HAP-1 (cell line): ENCODE results near the gene POLR1D.

Experiments used
- DNase-seq, 2 experiments: peaks; one replicate each; pipeline ENCODE4 v3.0.0-alpha.2; 2016 to 2020; ENCODE audit warnings: low spot score in 2 of 2
- H3K27me3 ChIP-seq: fragments of 250-450 bp; sonication (Bioruptor Pico); 2 replicates; pipeline ENCODE4 v1.5.1; 2020; ENCODE audit warnings: low read depth, mild to moderate bottlenecking, moderate library complexity
- H3K36me3 ChIP-seq: fragments of 250-450 bp; sonication (Bioruptor Pico); replicated peaks from 2 replicates; pipeline ENCODE4 v1.5.1; 2020; ENCODE audit warnings: mild to moderate bottlenecking
- H3K4me1 ChIP-seq: fragments of 250-450 bp; sonication (Bioruptor Pico); 2 replicates; pipeline ENCODE4 v1.5.1; 2020; ENCODE audit warnings: mild to moderate bottlenecking
- H3K4me3 ChIP-seq: fragments of 250-450 bp; sonication (Bioruptor Pico); 2 replicates; pipeline ENCODE4 v1.5.1; 2020; ENCODE audit warnings: mild to moderate bottlenecking, moderate library complexity
- H3K9me3 ChIP-seq: fragments of 250-450 bp; sonication (Bioruptor Pico); 2 replicates; pipeline ENCODE4 v1.5.1; 2020; ENCODE audit warnings: mild to moderate bottlenecking, moderate library complexity
- in situ Hi-C: fragments of 300-500 bp; cut with MboI; formaldehyde crosslinking; loops from 3 replicates; pipeline ENCODE4 v1.14.3; 2020; ENCODE audit warnings: low sequenced_read_pairs, inconsistent platforms, mixed read lengths

POLR1D gene, protein sequence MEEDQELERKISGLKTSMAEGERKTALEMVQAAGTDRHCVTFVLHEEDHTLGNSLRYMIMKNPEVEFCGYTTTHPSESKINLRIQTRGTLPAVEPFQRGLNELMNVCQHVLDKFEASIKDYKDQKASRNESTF

DNA sequence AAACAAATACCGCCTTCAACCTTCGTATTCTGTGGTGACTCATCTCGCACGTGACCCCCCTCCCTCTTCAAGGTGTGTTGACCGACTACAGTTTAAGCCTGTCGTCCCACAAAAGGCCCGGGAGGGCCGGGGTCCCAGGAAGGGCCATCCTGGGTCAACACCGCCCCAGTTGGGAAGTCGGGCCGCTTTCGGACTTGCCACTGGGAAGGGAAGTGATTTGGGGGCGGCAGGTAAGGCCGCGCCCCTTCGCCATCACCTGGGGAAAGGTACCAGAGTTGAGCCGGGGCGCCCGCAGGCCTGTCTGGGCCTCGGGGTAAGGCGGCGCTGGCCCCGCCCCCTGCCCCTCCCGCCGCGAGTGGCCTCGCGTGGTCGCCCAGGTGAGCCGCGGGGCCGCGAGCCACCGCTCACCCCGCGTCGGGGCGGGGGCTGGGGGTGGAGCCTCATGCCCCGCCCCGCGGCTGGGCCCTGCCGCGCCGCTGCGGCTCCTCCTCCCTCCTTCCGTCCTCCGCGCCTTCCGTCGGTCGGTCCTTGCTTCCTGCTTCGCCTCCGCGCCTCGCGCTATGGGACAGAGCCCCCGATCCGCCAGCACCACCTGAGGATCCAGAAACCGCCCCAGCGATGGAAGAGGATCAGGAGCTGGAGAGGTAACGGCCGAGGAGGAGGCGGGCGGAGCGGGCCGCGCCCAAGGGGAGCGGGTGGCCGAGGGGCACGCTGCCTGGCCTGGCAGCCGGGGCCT is at the start of gene POLR1D:
Gene POLR1D (plus strand): TSS at position 527 of the 736 bp plus-strand sequence. CDS start 92 bp downstream, at position 619.
- DNase-seq, result peak; percentile 65 to 75
- no peaks in the 10 kb centered on the region for H3K27me3 ChIP-seq
- peaks cover 38% of the 10 kb centered on the region for H3K4me1 ChIP-seq
- H3K36me3 ChIP-seq, result peaks cover 14% of the 10 kb centered on the region
- peak within 1 kb of the TSS; percentile 84 for H3K4me3 ChIP-seq
- no peaks in the 10 kb centered on the region for H3K9me3 ChIP-seq
- in situ Hi-C loops, result no loop called here

DNA sequence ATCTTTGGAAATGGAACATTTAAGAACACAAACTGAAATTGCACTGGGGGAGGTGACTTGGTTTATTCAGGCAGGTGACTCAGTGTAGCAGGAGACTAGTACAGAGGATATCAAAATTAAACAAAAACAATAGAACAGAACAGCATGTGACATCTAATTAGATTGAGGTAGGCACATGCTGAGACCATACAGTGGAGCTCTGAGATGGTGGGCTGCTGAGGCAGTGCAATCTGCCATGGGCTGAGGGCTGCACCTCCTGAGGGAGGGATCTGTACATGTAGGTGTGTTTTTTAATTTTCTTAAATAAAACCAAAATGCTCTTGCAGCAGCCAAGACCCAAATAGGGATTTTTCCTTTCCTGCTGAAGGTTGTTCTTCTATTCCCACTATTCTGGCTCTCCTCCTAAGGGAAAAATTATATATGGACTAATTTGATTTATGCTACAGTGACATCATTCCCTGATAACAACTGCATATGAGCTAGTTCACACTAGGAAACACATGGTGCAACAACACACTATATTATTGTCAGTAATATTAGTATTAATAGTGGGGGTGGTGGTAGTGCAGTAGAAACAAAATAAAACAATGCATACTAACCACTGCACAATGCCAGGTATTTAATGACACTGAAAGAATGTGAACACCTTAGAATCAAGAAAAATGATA is 49.3 kb upstream of the POLR1D start:
- no peaks in the 10 kb centered on the region for H3K9me3 ChIP-seq
- in situ Hi-C loops, result no loop called here
- H3K27me3 ChIP-seq, result no peaks in the 10 kb centered on the region
- H3K4me3 ChIP-seq, result no peak overlapping the region
- H3K36me3 ChIP-seq, result no peaks in the 10 kb centered on the region
- no peak for DNase-seq
- H3K4me1 ChIP-seq, result no peaks in the 10 kb centered on the region

DNA sequence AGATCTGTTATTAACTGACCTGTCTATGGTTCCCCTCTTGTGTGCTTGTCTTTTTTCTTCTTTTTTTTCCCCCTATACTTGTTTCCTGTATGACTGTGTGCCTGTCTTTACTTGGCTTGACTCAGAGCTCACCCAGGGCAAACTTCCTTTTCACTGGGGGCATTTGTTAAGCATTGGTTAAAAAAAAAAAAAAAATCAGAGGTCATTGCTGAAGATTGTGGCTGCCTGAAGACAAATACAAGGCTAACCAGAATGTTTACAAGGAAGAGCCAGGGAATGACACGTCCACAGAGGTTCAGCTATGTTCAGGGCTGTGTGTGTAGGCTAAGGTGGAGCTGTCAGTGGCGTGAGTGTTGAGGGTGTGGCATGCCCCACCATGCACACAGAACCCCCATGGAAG is 48.4 kb upstream of the POLR1D start:
- H3K27me3 ChIP-seq, result no peaks in the 10 kb centered on the region
- in situ Hi-C loops, result no loop called here
- DNase-seq, result no peak
- H3K9me3 ChIP-seq, result no peaks in the 10 kb centered on the region
- no peak overlapping the region for H3K4me3 ChIP-seq
- no peaks in the 10 kb centered on the region for H3K4me1 ChIP-seq
- no peaks in the 10 kb centered on the region for H3K36me3 ChIP-seq

DNA sequence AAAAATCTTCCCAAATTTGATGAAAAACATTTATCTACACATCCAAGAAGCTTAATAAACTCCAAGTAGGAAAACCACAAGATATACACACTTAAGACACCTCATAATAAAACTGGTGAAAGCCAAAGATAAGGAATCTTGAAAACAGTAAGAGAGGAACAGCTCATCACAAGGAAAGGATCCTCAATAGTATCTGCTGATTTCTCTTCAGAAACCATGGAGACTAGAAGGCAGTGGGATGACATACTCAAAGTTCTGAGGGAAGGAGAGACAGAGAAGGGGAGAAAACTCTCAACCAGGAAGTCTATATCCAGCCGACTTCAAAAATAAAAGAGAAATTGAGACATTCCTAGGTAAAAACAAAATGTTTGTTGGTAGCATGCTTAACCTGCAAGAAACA is 47.0 kb upstream of the POLR1D start:
- no peaks in the 10 kb centered on the region for H3K4me1 ChIP-seq
- H3K36me3 ChIP-seq, result no peaks in the 10 kb centered on the region
- no peak for DNase-seq
- H3K9me3 ChIP-seq, result no peaks in the 10 kb centered on the region
- no peak overlapping the region for H3K4me3 ChIP-seq
- in situ Hi-C loops, result no loop called here
- H3K27me3 ChIP-seq, result no peaks in the 10 kb centered on the region

DNA sequence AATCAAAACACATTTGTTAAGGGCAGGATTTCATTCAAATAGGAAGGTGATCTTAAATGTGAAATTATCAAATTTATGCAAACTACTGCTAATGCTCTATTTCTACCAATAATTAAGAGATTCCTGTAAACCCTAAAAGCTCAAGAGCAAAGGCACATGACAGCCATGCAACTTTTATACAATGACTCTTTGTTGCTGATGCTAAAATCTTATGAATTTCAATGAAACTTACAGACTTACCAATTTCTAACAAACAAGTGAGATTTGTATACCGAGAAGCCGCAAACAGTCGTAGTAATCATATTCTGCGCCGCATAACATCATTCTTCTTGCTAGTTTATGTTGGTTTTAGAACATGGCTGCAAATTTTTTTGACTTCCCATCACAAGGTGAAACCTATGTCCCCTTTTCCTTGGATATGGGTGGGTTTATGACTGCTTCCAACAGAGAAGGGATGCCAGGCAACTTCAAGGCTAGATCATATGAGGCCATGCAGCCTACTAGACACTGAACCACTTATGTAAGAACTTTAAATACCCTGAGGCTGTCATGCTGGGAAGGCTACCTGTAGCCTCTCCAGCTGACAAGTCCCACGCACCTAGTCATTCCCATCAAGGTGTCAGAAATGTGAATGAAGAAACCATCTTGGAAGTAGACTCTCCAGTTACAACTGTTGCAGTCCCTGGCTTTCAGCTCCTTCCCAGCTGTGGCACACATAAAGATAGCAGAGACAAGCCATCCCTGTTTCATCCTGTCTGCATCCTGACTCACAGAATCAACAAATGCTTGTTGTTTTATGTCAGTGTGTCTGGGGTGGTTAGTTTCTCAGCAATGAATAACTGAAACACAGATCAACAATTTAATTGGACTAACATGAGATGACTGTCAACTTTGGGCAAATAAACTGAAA is 43.3 kb upstream of the POLR1D start:
- Histone ChIP-seq H3K27me3 (no peaks in the 10 kb centered on the region), H3K36me3 (no peaks in the 10 kb centered on the region), H3K4me1 (no peaks in the 10 kb centered on the region), H3K4me3 (no peak overlapping the region), H3K9me3 (no peaks in the 10 kb centered on the region)
- no peak for DNase-seq
- in situ Hi-C loops, result no loop called here

DNA sequence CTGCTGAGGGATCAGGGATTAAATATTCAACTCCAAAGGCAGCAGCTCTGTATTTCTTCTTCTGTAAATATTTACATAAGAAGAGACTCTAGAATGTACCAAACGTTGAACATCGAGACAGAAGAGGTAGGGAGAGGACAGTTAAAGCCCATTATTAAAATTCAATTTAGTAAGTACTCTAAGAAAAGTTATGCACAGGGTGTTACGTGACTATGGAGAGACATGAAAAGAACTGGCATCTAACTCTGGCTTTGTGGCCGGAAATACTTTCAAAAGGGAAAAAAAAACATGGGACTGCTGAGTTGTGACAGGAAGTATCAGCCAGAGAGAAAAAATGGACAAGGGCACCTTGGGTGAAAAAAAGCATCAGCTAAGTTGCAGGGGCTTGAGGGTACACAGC is 38.0 kb upstream of the POLR1D start:
- H3K9me3 ChIP-seq, result no peaks in the 10 kb centered on the region
- H3K27me3 ChIP-seq, result no peaks in the 10 kb centered on the region
- no peak overlapping the region for H3K4me3 ChIP-seq
- no peaks in the 10 kb centered on the region for H3K36me3 ChIP-seq
- H3K4me1 ChIP-seq, result peaks cover 5% of the 10 kb centered on the region; the same call in 1 of the 2 replicates
- in situ Hi-C loops, result no loop called here
- peak in 1 of 2 experiments; percentile 8 for DNase-seq

DNA sequence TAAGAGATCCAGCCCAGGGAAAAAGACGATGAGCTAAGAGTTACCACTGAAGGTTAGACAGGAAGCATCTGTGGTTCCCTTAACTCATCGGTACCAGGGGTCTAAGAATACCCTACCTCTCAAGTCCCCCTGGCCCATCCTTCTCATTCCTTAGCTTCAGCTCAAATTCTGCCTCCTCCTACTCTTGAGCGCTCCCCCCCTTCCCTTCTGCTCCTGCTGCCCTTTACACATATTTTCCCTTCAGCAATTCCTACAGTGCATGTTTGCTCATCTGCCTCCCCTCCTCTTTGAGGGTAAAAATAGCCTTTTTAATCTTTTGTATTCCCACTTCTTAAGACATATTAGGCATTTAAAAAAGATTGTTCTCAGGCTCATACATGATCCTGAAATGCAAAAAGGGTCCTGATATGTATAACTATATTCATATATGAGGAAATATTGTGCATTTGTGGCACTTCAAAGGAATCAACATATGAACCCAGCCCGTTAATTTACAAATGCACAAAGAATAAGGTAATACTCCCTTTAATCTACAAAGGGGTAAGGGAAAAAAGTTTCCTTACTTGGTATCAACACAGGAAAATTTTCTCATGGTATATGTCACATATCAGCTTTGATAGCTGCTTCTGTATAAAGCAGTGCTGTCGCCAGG is 34.5 kb upstream of the POLR1D start:
- in situ Hi-C loops, result no loop called here
- no peaks in the 10 kb centered on the region for H3K9me3 ChIP-seq
- H3K4me3 ChIP-seq, result no peak overlapping the region
- peaks cover 5% of the 10 kb centered on the region; the same call in 1 of the 2 replicates for H3K4me1 ChIP-seq
- H3K27me3 ChIP-seq, result no peaks in the 10 kb centered on the region
- no peaks in the 10 kb centered on the region for H3K36me3 ChIP-seq
- DNase-seq, result no peak

DNA sequence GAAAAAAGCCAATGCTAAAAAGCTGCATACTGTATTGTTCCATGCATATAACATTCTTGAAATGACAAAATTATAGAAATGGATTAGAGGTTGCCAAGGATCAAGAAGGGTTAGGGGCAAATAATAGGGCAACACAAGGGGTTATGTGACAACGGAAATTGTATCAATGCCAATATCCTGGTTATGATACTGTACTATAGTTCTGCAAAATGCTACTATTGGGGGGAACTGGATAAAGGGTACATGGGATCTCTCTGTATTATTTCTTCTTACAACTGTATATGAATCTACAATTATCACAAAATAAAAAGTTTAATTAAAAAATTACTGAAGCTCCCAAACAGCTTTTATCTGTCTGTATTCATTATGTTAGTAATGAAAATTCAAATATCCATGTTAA is 33.3 kb upstream of the POLR1D start:
- H3K27me3 ChIP-seq, result no peaks in the 10 kb centered on the region
- no peak overlapping the region for H3K4me3 ChIP-seq
- peaks cover 5% of the 10 kb centered on the region; the same call in 1 of the 2 replicates for H3K4me1 ChIP-seq
- in situ Hi-C loops, result no loop called here
- no peaks in the 10 kb centered on the region for H3K9me3 ChIP-seq
- no peak for DNase-seq
- H3K36me3 ChIP-seq, result no peaks in the 10 kb centered on the region

DNA sequence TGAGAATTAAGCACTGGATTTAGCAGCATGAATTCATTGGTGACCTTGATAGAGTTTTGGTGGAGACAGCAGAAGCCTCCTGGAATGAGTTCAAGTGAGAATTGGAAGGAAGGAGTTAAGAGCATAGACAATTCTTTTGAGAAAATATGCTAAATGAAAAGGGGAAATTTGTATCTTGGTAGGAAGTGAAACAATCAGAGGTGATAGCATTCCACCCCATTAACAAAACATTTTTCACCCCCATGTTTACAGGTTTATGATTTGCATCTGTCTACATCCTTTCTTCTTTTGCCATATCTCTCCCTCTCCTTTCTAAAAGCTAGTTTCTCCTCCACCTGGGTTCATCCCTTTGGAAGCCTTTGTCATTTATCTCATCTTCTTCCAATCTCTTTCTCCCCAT is 28.8 kb upstream of the POLR1D start:
- Histone ChIP-seq H3K9me3 (no peaks in the 10 kb centered on the region), H3K4me1 (peaks cover 10% of the 10 kb centered on the region), H3K27me3 (no peaks in the 10 kb centered on the region), H3K4me3 (no peak overlapping the region), H3K36me3 (no peaks in the 10 kb centered on the region)
- in situ Hi-C loops, result no loop called here
- no peak for DNase-seq

DNA sequence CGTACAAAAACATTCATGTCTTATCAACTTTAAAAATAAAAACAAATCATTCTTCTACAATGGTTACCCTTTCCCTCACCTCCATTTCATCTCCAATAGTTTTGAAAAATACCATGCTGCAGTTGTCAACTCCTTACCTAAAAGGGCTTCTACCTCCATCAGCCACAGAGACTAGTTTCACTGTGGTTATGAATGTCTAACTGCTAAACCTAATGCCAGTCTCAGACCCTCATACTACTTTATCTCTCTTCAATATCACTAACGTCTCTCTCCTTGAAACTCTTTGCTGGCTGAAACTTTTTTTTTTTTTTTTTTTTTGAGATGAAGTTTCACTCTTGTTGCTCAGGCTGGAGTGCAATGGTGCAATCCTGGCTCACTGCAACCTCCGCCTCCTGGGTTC is 28.4 kb upstream of the POLR1D start:
- H3K27me3 ChIP-seq, result no peaks in the 10 kb centered on the region
- in situ Hi-C loops, result no loop called here
- H3K9me3 ChIP-seq, result no peaks in the 10 kb centered on the region
- no peaks in the 10 kb centered on the region for H3K36me3 ChIP-seq
- DNase-seq, result no peak
- H3K4me1 ChIP-seq, result peaks cover 10% of the 10 kb centered on the region
- H3K4me3 ChIP-seq, result no peak overlapping the region

DNA sequence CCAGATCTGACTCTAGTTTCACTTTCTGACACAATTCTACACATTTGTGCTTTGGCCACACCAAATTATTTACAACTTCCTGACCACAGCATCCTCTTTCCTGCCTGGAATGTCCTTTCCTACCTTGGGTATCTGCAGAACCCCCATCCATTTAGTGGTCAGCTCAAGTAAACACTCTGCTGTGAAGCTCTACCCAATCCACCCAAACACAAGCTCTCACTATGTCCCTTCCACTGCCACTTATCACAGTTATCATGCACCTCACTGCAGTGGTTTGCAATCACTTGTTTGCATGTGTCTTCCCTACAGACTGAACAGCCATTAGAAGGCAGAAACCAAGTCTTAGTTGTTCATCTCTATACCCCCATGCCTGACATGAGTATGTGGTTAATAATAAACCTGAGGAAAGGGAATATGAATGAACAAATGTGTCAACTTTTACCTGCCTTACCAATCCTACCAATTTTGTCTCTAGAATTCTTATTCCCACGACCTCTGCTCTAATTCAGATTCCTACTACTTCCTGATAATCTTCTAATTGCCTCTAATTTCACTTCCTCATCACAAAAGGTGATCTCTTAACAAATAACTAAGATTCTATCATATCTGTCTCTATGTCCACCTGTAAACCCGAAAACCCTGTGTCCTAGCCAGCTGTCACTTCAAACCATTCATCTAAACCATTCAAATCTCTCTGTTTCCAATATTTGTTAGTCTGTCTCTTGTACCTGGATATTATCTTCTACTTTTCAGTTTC is 26.5 kb upstream of the POLR1D start:
- in situ Hi-C loops, result no loop called here
- no peaks in the 10 kb centered on the region for H3K27me3 ChIP-seq
- H3K9me3 ChIP-seq, result no peaks in the 10 kb centered on the region
- H3K36me3 ChIP-seq, result no peaks in the 10 kb centered on the region
- H3K4me3 ChIP-seq, result no peak overlapping the region
- no peak for DNase-seq
- H3K4me1 ChIP-seq, result peaks cover 10% of the 10 kb centered on the region

DNA sequence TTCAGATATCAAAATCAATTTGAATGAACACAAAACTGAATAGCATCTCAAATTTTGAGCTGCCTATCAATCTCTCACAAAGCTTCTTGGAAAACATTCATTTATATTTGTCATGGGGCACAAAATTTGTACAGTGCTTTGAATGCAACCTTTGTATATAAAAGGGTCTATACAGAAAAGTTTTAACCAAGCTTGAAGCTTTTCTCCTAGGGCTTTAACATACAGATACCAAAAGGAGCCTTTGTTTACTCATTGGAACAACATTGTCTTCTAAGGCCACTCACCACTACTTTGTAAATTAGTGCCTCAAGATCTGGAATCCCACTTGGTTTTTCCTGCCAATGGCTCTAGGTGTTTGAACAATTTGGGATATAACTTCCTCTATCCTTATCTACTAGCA is 22.6 kb upstream of the POLR1D start:
- Histone ChIP-seq H3K4me3 (no peak overlapping the region), H3K36me3 (no peaks in the 10 kb centered on the region), H3K9me3 (no peaks in the 10 kb centered on the region), H3K27me3 (no peaks in the 10 kb centered on the region), H3K4me1 (peaks cover 10% of the 10 kb centered on the region)
- in situ Hi-C loops, result no loop called here
- no peak for DNase-seq
